Omental fat pad (tissue), 4 donors: ENCODE data around the gene MALAT1. TPM values are rescaled to one million over a fixed set of nuclear protein-coding genes. Genes with fewer than 3 reads are reported as not detected.

Experiments used
- ATAC-seq: fragments of 150-250 bp; one replicate; pipeline ENCODE4 v1.9.1; 2016; ENCODE audit warnings: mild to moderate bottlenecking, moderate library complexity; ENCODE audit not compliant: low FRiP score
- DNase-seq: peaks from one replicate; pipeline ENCODE4 v3.0.0-alpha.2; 2019; ENCODE audit warnings: low spot score
- total RNA-seq, 4 donors: library from RNA; depleted of rRNA; stranded (reverse); fragments of >200 nt; gene quantifications; one replicate each; pipeline ENCODE4 v1.1.0, GENCODE V29; 2016
- TF ChIP-seq, protein P1 (sequence below), 3 donors: fragments of 450-650 bp; IDR thresholded peaks; one replicate each; pipeline ENCODE4 v1.5.1; 2016 to 2017; ENCODE audit warnings: antibody characterized with exemption in 3 of 3, mild to moderate bottlenecking in 3 of 3, moderate library complexity in 2 of 3

The MALAT1 gene
- total RNA-seq, 4 donors from 2014 or later, result 11,614 to 21,764 (median 16,063) TPM

DNA sequence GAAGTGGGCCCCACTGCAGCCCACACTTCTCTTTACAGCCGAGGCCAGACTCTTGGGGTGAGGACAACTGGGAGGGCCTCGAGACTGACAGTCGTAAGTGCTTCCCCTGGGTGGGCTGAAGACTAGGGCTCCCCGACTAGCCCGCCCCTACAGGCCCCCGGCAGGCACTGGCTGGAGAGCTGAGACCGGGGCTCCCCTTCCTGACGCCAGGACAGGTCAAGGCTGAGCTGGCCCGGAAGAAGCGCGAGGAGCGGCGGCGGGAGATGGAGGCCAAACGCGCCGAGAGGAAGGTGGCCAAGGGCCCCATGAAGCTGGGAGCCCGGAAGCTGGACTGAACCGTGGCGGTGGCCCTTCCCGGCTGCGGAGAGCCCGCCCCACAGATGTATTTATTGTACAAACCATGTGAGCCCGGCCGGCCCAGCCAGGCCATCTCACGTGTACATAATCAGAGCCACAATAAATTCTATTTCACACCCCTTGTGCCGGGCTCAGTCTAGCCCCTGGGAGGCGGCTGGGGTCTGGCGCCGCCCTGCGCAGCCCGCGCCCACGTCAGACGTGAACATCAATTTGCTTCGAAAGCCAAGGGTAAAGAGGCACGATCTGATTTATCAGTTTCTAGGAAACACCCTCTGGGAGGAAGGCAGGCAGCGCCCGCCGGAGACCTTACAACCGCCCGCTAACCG is 39.5 kb downstream of the MALAT1 start:
- ATAC-seq (no peak), DNase-seq (no peak)
- TF ChIP-seq, protein P1, sequence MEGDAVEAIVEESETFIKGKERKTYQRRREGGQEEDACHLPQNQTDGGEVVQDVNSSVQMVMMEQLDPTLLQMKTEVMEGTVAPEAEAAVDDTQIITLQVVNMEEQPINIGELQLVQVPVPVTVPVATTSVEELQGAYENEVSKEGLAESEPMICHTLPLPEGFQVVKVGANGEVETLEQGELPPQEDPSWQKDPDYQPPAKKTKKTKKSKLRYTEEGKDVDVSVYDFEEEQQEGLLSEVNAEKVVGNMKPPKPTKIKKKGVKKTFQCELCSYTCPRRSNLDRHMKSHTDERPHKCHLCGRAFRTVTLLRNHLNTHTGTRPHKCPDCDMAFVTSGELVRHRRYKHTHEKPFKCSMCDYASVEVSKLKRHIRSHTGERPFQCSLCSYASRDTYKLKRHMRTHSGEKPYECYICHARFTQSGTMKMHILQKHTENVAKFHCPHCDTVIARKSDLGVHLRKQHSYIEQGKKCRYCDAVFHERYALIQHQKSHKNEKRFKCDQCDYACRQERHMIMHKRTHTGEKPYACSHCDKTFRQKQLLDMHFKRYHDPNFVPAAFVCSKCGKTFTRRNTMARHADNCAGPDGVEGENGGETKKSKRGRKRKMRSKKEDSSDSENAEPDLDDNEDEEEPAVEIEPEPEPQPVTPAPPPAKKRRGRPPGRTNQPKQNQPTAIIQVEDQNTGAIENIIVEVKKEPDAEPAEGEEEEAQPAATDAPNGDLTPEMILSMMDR (IDR thresholded peaks at IDR 0.05), result no peak

DNA sequence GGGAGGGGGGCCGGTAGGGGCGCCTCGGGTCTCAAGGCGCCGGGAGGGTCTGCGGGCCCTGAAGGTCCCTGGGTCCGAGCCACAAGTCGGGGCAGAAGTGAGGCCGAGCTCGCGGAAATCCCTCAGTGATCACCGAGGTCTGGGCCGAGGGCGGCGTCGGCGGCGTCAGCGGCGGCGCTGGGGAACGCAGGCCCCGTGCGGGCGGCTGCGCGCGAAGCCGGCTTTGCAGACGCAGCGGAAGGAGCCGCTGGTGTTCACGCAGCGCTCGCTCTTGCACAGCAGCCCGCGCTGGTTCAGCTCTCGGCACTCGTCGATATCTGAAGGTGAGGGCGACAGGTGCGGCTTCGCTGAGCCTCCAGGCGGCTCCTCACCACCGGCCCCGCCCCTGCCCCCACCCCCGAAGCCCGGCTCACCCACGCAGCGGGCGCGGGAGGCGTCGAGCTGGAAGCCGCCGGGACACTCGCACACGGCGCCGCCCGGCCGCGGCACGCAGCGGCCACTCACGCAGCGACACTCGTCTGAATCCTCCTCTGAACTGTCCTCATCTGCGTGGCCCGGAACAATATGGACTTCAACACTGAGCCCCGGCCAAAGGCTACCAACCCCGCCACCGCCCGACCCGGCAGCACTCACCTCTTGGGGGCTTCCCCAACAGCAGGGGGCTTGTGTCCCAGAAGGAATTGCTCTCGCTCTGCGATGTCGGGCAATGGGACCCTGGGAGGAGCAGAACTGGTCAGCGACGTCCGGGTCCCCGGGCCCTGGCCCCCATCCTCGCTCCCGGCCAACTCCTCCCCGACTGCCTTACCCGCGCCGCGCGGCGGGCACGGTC is 40.3 kb downstream of the MALAT1 start:
- ATAC-seq (no peak), DNase-seq (no peak)
- TF ChIP-seq, protein P1 (IDR thresholded peaks at IDR 0.05), result no peak

DNA sequence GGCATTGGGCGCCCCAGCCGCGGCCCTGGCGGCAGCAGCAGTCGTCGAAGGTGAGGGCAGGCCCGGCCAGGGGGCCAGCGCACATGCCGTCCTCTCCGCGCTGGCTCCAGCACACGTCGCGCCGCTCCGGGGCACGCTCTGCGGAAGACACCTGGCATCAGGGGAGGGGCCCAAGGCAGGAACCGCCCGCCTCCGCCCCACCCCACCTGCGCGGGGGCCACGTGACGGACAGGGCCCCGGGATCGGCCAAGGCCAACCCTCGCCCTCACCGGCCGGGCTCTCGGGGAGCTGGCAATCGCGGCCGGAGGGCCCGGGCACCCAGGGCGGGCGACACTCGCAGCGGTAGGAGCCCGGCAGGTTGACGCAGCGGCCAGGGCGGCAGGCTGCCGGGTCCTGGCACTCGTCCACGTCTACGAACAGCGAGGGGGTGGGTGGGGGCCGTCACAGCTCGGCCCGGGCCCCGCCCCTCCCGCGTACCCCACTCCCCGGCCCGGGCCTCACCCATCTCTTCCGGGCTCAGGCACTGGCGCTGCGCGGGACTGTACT is 41.0 kb downstream of the MALAT1 start:
- ATAC-seq (peak; percentile 8), DNase-seq (no peak)
- TF ChIP-seq, protein P1 (IDR thresholded peaks at IDR 0.05), result no peak

DNA sequence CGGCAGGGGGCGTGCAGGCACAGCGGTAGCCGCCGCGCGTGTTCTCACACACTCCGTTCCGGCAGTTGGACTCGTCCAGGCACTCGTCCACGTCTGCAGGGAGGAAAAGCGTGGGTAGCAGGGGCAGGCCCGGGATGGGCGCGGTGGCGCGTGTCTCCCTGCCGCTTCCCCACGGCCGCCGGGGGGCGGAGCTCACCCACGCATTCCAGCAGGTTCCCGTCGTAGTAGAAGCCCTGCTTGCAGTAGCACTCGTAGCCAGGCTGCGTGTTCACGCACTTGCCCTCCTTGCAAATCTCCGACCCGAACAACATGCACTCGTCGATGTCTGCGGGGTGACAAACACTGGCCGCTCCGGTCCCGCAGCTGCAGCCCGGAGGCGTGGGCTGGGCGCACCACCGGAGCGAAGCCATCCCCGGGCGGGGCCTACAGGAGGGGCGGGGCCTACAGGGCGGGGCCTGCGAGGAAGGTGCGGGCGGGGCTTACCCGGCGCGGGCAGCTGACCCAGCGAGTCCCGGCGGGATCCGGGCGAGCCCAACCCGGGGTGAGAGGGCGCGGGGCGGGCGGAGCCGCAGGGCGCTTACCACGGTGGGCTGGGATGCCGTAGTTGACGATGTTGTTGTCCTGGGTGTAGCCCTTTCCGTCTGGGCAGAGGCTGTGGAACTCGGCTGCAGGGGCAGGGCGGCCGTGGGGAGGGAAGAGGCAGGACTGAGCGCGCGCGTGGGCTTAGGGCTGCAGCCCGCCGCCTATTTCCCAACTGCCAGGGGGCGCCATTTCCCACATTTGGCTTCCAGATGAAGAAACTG is 41.6 kb downstream of the MALAT1 start:
- DNase-seq, result peak; percentile 96
- peak; percentile 88 for ATAC-seq
- TF ChIP-seq, protein P1 (IDR thresholded peaks at IDR 0.05), result peak in 1 of 3 donors; percentile 82

DNA sequence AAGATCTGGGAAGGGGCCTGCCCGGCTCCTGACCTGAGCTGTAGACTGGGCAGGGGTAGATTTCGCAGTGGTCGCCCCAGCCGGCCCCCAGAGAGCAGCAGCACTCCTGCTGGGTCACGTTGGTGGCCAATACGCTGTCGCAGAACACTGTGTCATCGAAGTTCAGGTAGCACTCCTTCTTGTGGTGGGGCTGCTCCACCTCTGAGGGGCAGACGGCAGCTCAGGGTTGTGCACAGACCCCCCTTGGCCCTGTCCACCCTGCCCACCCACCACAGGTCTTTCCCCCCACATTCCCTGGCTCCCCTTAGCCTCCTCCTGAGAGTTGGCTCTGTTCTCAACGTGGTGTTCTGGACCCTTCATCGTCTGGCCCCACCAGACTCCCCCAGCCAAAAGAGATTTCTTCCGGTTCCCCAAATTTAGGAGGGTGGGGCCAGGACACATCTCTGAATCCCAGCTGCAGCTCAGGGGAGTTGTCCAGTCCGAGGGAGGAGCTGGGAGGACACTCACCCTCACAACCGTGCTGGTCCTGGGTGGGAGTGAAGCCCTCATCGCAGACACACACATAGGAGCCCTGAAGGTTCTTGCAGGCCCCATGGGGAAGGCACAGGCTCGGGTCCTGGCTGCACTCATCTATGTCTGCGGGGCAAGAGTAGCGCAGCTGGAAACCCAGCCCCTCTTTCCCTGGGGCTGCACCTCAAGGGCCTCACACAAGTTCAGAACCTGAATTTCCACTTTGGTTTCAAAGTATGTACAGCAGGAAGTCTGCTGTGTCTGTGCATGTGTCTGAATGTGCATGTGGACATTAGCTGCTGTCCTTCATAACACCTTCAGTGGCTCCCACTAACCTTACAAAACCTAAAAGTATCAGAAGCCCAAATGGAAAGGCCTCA is 42.5 kb downstream of the MALAT1 start:
- DNase-seq (no peak), ATAC-seq (no peak)
- TF ChIP-seq, protein P1 (IDR thresholded peaks at IDR 0.05), result no peak
